Measurements from ENCODE around the gene LRRK1. TPM values are rescaled to one million over a fixed set of nuclear protein-coding genes. Genes with fewer than 3 reads are reported as not detected.

The LRRK1 gene
- polyA plus RNA-seq, 2 of the 4 experiments (the other 2 are of a cell fraction) = 12.2 to 17.7 TPM

- ATAC-seq (no peak), DNase-seq (ENCODE audit: low read depth in 1 of 2, low spot score in 1 of 2) (no peak), FAIRE-seq (no peak)
- Histone ChIP-seq H3K27ac (no peak overlapping the region), H3K4me1 (peaks cover 5% of the 10 kb centered on the region), H3K4me3 (no peak overlapping the region), H3K9me3 (no peaks in the 10 kb centered on the region), H3K4me2 (no peak overlapping the region)
- TF ChIP-seq HMGXB4 (CRISPR knock-in tag; IDR thresholded peaks at IDR 0.05; ENCODE audit: borderline replicate concordance) (no peak), RARB (CRISPR knock-in tag; IDR thresholded peaks at IDR 0.05) (no peak), JUN (IDR thresholded peaks at IDR 0.05) (no peak), CEBPB (IDR thresholded peaks at IDR 0.05) (no peak), EHF (CRISPR knock-in tag; IDR thresholded peaks at IDR 0.05) (no peak), HOXB5 (CRISPR knock-in tag; IDR thresholded peaks at IDR 0.05) (no peak), ZC3H11A (IDR thresholded peaks at IDR 0.05) (no peak), RNF2 (IDR thresholded peaks at IDR 0.05; ENCODE audit: borderline replicate concordance, low read depth) (no peak), HOXA7 (CRISPR knock-in tag; IDR thresholded peaks at IDR 0.05) (no peak), NR3C1 (IDR thresholded peaks at IDR 0.05) (no peak), NFE2L2 (conservative IDR thresholded peaks at IDR 0.05; ENCODE audit: low read length) (no peak), BHLHE40 (IDR thresholded peaks at IDR 0.05; ENCODE audit: low read depth, low read length) (no peak), NPAS2 (CRISPR knock-in tag; IDR thresholded peaks at IDR 0.05; ENCODE audit: borderline replicate concordance) (no peak), KDM5A (IDR thresholded peaks at IDR 0.05) (no peak), ATOH8 (CRISPR knock-in tag; IDR thresholded peaks at IDR 0.05; ENCODE audit: low read depth) (no peak), SMC3 (IDR thresholded peaks at IDR 0.05) (no peak), RAD21 (conservative IDR thresholded peaks at IDR 0.05 in 1 of 2, IDR thresholded peaks at IDR 0.05 in 1 of 2) (no peak)
- ChIA-PET POLR2A (no interaction called here), CTCF (interaction anchor here (0.8 to 6.7 kb wide), 14 partner anchors 10 to 251 kb away, joined by 3 to 74 read pairs (median 5); partner anchors contain the start of gene LRRK1)
- 72% methylated on average over 7 of the region's 7 CpGs for WGBS (ENCODE audit: missing lambda C conversion rate)
These were observed 43.2 kb upstream of the LRRK1 start for GRCh38 chr15:100875976-100876375.

GRCh38 chr15:100877551-100877950 is 41.6 kb upstream of the LRRK1 start:
- 87% methylated on average over 10 of the region's 10 CpGs for WGBS (ENCODE audit: missing lambda C conversion rate)

GRCh38 chr15:100878130-100878529 is 41.0 kb upstream of the LRRK1 start:
- ChIA-PET CTCF (interaction anchor here (0.8 to 6.7 kb wide), 11 partner anchors 16 to 373 kb away, joined by 3 to 74 read pairs (median 7); partner anchors contain the start of gene LRRK1), POLR2A (no interaction called here)
- Histone ChIP-seq H3K4me3 (no peak overlapping the region), H3K4me2 (peak overlapping the region; percentile 80; the same call in 2 of the 3 replicates), H3K9me3 (no peaks in the 10 kb centered on the region), H3K27ac (0 out of 6 replicates have a peak overlapping the region, but pooled peaks of 1 of the 2 experiments have one; percentile 91), H3K4me1 (peaks cover 5% of the 10 kb centered on the region)
- ATAC-seq (no peak), DNase-seq (ENCODE audit: low read depth in 1 of 2, low spot score in 1 of 2) (no peak), FAIRE-seq (no peak)
- TF ChIP-seq EP300 (IDR thresholded peaks at IDR 0.05) = no peak
- no peak for TF ChIP-seq RNF2 (IDR thresholded peaks at IDR 0.05; ENCODE audit: borderline replicate concordance, low read depth)
- TF ChIP-seq HOXA7 (CRISPR knock-in tag; IDR thresholded peaks at IDR 0.05) = no peak
- no peak for TF ChIP-seq HOXB13 (CRISPR knock-in tag; IDR thresholded peaks at IDR 0.05; ENCODE audit: low read depth)
- TF ChIP-seq BCL3 (IDR thresholded peaks at IDR 0.05) = no peak
- no peak for TF ChIP-seq TP53 (CRISPR knock-in tag; IDR thresholded peaks at IDR 0.05)
- no peak for TF ChIP-seq HEYL (CRISPR knock-in tag; IDR thresholded peaks at IDR 0.05)
- no peak for TF ChIP-seq ZNF302 (CRISPR knock-in tag; IDR thresholded peaks at IDR 0.05)
- TF ChIP-seq FOXS1 (CRISPR knock-in tag; IDR thresholded peaks at IDR 0.05) = no peak
- TF ChIP-seq ATOH8 (CRISPR knock-in tag; IDR thresholded peaks at IDR 0.05; ENCODE audit: low read depth) = no peak
- TF ChIP-seq CBX2 (IDR thresholded peaks at IDR 0.05; ENCODE audit: borderline replicate concordance, low read depth) = no peak
- no peak for TF ChIP-seq MYC (IDR thresholded peaks at IDR 0.05; ENCODE audit: borderline replicate concordance, low read length)
- WGBS (ENCODE audit: missing lambda C conversion rate) = 84% methylated on average over 11 of the region's 11 CpGs

More at GRCh38 chr15:100877551-100877950, 41.6 kb upstream of the LRRK1 start:
- Histone ChIP-seq H3K9me3 (no peaks in the 10 kb centered on the region), H3K4me1 (peaks cover 5% of the 10 kb centered on the region), H3K4me3 (no peak overlapping the region), H3K27ac (no peak overlapping the region), H3K4me2 (no peak overlapping the region)
- DNase-seq (ENCODE audit: low read depth in 1 of 2, low spot score in 1 of 2) = no peak
- ChIA-PET CTCF (interaction anchor here (0.8 to 6.7 kb wide), 11 partner anchors 15 to 374 kb away, joined by 3 to 74 read pairs (median 7); partner anchors contain the start of gene LRRK1), POLR2A (no interaction called here)
- ATAC-seq = no peak
- TF ChIP-seq HOXB5 (CRISPR knock-in tag; IDR thresholded peaks at IDR 0.05) (no peak), POLR2A (IDR thresholded peaks at IDR 0.05; ENCODE audit: low read length) (no peak), PHF8 (IDR thresholded peaks at IDR 0.05; ENCODE audit: borderline replicate concordance, low read depth) (no peak), CBX2 (IDR thresholded peaks at IDR 0.05; ENCODE audit: borderline replicate concordance, low read depth) (no peak), MAX (IDR thresholded peaks at IDR 0.05) (no peak), ZNF302 (CRISPR knock-in tag; IDR thresholded peaks at IDR 0.05) (no peak), RNF2 (IDR thresholded peaks at IDR 0.05; ENCODE audit: borderline replicate concordance, low read depth) (no peak), RFX5 (IDR thresholded peaks at IDR 0.05) (no peak)
- no peak for FAIRE-seq

All from A549 (cell line).